GM12878 (cell line): ENCODE results near the gene CHRNG. TPM values are rescaled to one million over a fixed set of nuclear protein-coding genes. Genes with fewer than 3 reads are reported as not detected.

ENCODE experiments used
- ATAC-seq: fragments of 200-7000 bp; cut with Tn5 transposase; 3 replicates; pipeline ENCODE4 v1.9.1; 2020; ENCODE audit warnings: mild to moderate bottlenecking, moderate library complexity
- BruUV-seq: library from RNA; stranded (reverse); fragments of 400-500 nt; replicated peaks from 2 replicates; lab custom pipeline; 2021; lab: Mats Ljungman, UMichigan
- CTCF ChIA-PET: fragments of 300-600 bp; sonication (Branson Sonifier 250); formaldehyde crosslinking; extraction: SDS; loops from one replicate; lab custom pipeline; 2021; ENCODE audit warnings: inconsistent platforms; lab: Yijun Ruan, JAX
- POLR2A ChIA-PET: fragments of 350-600 bp; formaldehyde crosslinking; extraction: SDS; loops from one replicate; lab custom pipeline; 2021; ENCODE audit warnings: inconsistent platforms; lab: Charles Lee
- RAD21 ChIA-PET: fragments of 300-600 bp; sonication (Branson Sonifier 250); formaldehyde crosslinking; loops from one replicate; lab custom pipeline; 2023; ENCODE audit warnings: antibody characterized with exemption; ENCODE audit not compliant: unreplicated experiment; lab: Charles Lee
- SMC1A ChIA-PET: fragments of 300-600 bp; sonication (Branson Sonifier 250); formaldehyde crosslinking; loops from one replicate; lab custom pipeline; 2023; ENCODE audit not compliant: unreplicated experiment, uncharacterized antibody; lab: Charles Lee
- DNase-seq: peaks from one replicate; pipeline ENCODE4 v3.0.0-alpha.2; 2011; ENCODE audit warnings: low read depth, low spot score
- FAIRE-seq: peaks from 3 replicates; lab custom pipeline; 2011; peaks lifted over from hg19 to GRCh38; lab: Jason Lieb, UNC
- H2AFZ ChIP-seq: 2 replicates; pipeline ENCODE4 v1.6.0; 2011; ENCODE audit warnings: low read depth, low read length, control low read depth; ENCODE audit not compliant: control insufficient read depth
- H3K27ac ChIP-seq: 2 replicates; pipeline ENCODE4 v1.5.1; 2011; ENCODE audit warnings: control low read depth; ENCODE audit not compliant: control insufficient read depth, insufficient read depth
- H3K27me3 ChIP-seq, 2 experiments: replicated peaks in 1 of 2; 2 replicates each; pipeline versions ENCODE4 v1.6.0 to v1.6.1; 2011; ENCODE audit warnings: low read length in 1 of 2; ENCODE audit not compliant: control insufficient read depth in 2 of 2, insufficient read depth in 2 of 2
- H3K36me3 ChIP-seq, 2 experiments: 2 replicates each; pipeline ENCODE4 v1.5.1; 2011; ENCODE audit warnings: low read length in 1 of 2; ENCODE audit not compliant: control insufficient read depth in 2 of 2, insufficient read depth in 2 of 2
- H3K4me1 ChIP-seq: 2 replicates; pipeline ENCODE4 v1.6.1; 2011; ENCODE audit warnings: mild to moderate bottlenecking, low read length, moderate library complexity, mixed read lengths; ENCODE audit not compliant: control insufficient read depth, insufficient read depth
- H3K4me2 ChIP-seq: 2 replicates; pipeline ENCODE4 v1.6.0; 2011; ENCODE audit warnings: control low read depth; ENCODE audit not compliant: control insufficient read depth, insufficient read depth
- H3K4me3 ChIP-seq: fragments of 200-600 bp; sonication (generic); 2 replicates; pipeline ENCODE4 v1.5.1; 2016
- H3K79me2 ChIP-seq: 2 replicates; pipeline ENCODE4 v1.6.0; 2011; ENCODE audit warnings: low read length; ENCODE audit not compliant: control insufficient read depth, insufficient read depth
- H3K9ac ChIP-seq: 2 replicates; pipeline ENCODE4 v1.8.0; 2011; ENCODE audit warnings: low read length, control low read depth, mixed read lengths; ENCODE audit not compliant: control insufficient read depth, insufficient read depth
- H3K9me3 ChIP-seq: replicated peaks from 3 replicates; pipeline ENCODE4 v1.5.1; 2011; ENCODE audit warnings: mild to moderate bottlenecking, low read length; ENCODE audit not compliant: control insufficient read depth, insufficient read depth
- H4K20me1 ChIP-seq: 2 replicates; pipeline ENCODE4 v1.6.0; 2011; ENCODE audit not compliant: control insufficient read depth, insufficient read depth
- CHD4 ChIP-seq: fragments of 200-600 bp; sonication (generic); IDR thresholded peaks from 2 replicates; pipeline ENCODE4 v1.6.1; 2016; ENCODE audit warnings: mild to moderate bottlenecking
- GABPA ChIP-seq: IDR thresholded peaks from 2 replicates; pipeline ENCODE4 v1.6.1; 2014; ENCODE audit warnings: antibody characterized with exemption, low read depth, mild to moderate bottlenecking, inconsistent platforms
- HCFC1 ChIP-seq: fragments of 150-350 bp; IDR thresholded peaks from 2 replicates; pipeline ENCODE4 v1.6.1; 2014; ENCODE audit warnings: low read length
- HDGF ChIP-seq: fragments of 450-650 bp; IDR thresholded peaks from 2 replicates; pipeline ENCODE4 v1.6.1; 2016; ENCODE audit warnings: antibody characterized with exemption
- KLF5 ChIP-seq: fragments of 450-650 bp; IDR thresholded peaks from 2 replicates; pipeline ENCODE4 v1.6.1; 2014; ENCODE audit warnings: mild to moderate bottlenecking; ENCODE audit not compliant: partially characterized antibody
- MEF2A ChIP-seq: IDR thresholded peaks from 2 replicates; pipeline ENCODE4 v1.6.1; 2011; ENCODE audit warnings: low read depth, mild to moderate bottlenecking, low read length, moderate library complexity; ENCODE audit not compliant: insufficient read depth
- NBN ChIP-seq: fragments of 450-650 bp; IDR thresholded peaks from 2 replicates; pipeline ENCODE4 v1.6.1; 2016
- NKRF ChIP-seq: fragments of 450-650 bp; conservative IDR thresholded peaks from 2 replicates; pipeline ENCODE4 v1.6.1; 2017; ENCODE audit warnings: mild to moderate bottlenecking, moderate library complexity
- SIN3A ChIP-seq: IDR thresholded peaks from 2 replicates; pipeline ENCODE4 v1.6.1; 2012; ENCODE audit warnings: low read depth, low read length, improper control_type of control experiment
- SIX5 ChIP-seq: IDR thresholded peaks from 2 replicates; pipeline ENCODE4 v1.6.1; 2011; ENCODE audit warnings: mild to moderate bottlenecking, low read depth, low read length, moderate library complexity; ENCODE audit not compliant: severe bottlenecking
- WRNIP1 ChIP-seq: IDR thresholded peaks from 2 replicates; pipeline ENCODE4 v1.6.1; 2011; ENCODE audit warnings: low read depth, low read length, improper control_type of control experiment, borderline replicate concordance
- WGBS: methylation state at CpG from one replicate; pipeline ENCODE4 v1.1.6; 2016; ENCODE audit warnings: low lambda C conversion rate; ENCODE audit not compliant: insufficient replicate concordance, insufficient coverage; ENCODE audit errors: missing lambda C conversion rate; 5-methylcytosine and 5-hydroxymethylcytosine counted together
- in situ Hi-C: fragments of 300-500 bp; cut with MboI; formaldehyde crosslinking; loops from 9 replicates; pipeline ENCODE4 v1.14.3; 2018; ENCODE audit warnings: mixed read lengths
- intact Hi-C: fragments of 100-400 bp; cut with micrococcal nuclease; formaldehyde crosslinking; loops from one replicate; pipeline ENCODE4 v1.14.2; 2022; ENCODE audit not compliant: unreplicated experiment
- polyA plus RNA-seq, 11 experiments: library from polyadenylated mRNA; depleted of rRNA in 4 of 11; unstranded in 6 of 11; stranded (reverse) in 5 of 11; fragments of >200 nt; fragmentation: Nextera tagmentation in 4 of 11; fragmentation: Illumina TruSeq in 1 of 11; extraction: Ambion mirVana in 4 of 11; extraction: Trizol in 1 of 11; gene quantifications; 1 replicate in 1 of 11; 2 replicates in 10 of 11; pipeline versions ENCODE4 v1.2.1 to v1.2.3, GENCODE V29; 2011 to 2016; ENCODE audit warnings: inconsistent platforms in 2 of 11, missing spikeins in 2 of 11, low read depth in 1 of 11
- total RNA-seq, 4 experiments: library from RNA; depleted of rRNA in 3 of 4; stranded (reverse); fragments of >200 nt in 3 of 4; fragmentation: Illumina TruSeq in 1 of 4; extraction: Trizol in 1 of 4; gene quantifications; 2 replicates each; pipeline versions ENCODE4 v1.2.1 to v1.2.3, GENCODE V29; 2013 to 2021
- TF ChIP-seq, protein P1 (sequence below): fragments of 450-650 bp; formaldehyde crosslinking; IDR thresholded peaks from 2 replicates; pipeline ENCODE4 v1.4.0; 2020; ENCODE audit warnings: mild to moderate bottlenecking, moderate library complexity
- TF ChIP-seq, protein P2 (sequence below): fragments of 450-650 bp; IDR thresholded peaks from 2 replicates; pipeline ENCODE4 v1.6.1; 2016; ENCODE audit warnings: mild to moderate bottlenecking
- TF ChIP-seq, protein P3 (sequence below): IDR thresholded peaks from 2 replicates; pipeline ENCODE4 v1.6.1; 2012; ENCODE audit warnings: low read depth, low read length, improper control_type of control experiment

Gene CHRNG
- total and polyA plus RNA-seq, 10 of the 15 experiments (the other 5 are each of a cell fraction or from before 2014, with no cell fraction given), result 0.17 TPM; not detected in 9

GRCh38 chr2:232550354-232551249 is 11.1 kb downstream of the CHRNG start, which contains the start of the genes EIF4E2 and TIGD1:
Gene EIF4E2 (plus strand): TSS chr2:232550689. CDS start chr2:232550725, 36 bp downstream.
Gene TIGD1 (minus strand): TSS chr2:232550557. CDS start chr2:232549882, 675 bp downstream.
- in situ Hi-C loops, result no loop called here
- BruUV-seq, result TSS peak; percentile 68
- H3K36me3 ChIP-seq, result no peaks in the 10 kb centered on the region; a peak in 1 of 4 replicates
- H3K9ac ChIP-seq, result peak within 1 kb of the TSS; percentile 99
- DNase-seq (peak; percentile 64), FAIRE-seq (no peak), ATAC-seq (peak; percentile 97)
- H3K27ac ChIP-seq, result peak within 1 kb of the TSS; percentile 97
- H3K79me2 ChIP-seq, result peaks cover 59% of the 10 kb centered on the region
- CTCF ChIA-PET, result interaction anchor here (0.8 kb wide), 1 partner anchor 846 kb away, joined by 3 read pairs; no protein-coding TSS in a partner anchor
- RAD21 ChIA-PET, result no interaction called here
- peak within 1 kb of the TSS; percentile 85 for H3K4me3 ChIP-seq
- H3K9me3 ChIP-seq, result no peaks in the 10 kb centered on the region; the same call in 2 of the 3 replicates
- H4K20me1 ChIP-seq, result 0 out of 2 replicates have a peak, but pooled peaks cover 3% of the 10 kb centered on the region
- no peaks in the 10 kb centered on the region for H3K27me3 ChIP-seq
- no peaks in the 10 kb centered on the region; the same call in 1 of the 2 replicates for H3K4me1 ChIP-seq
- under 1% methylated on average over 60 of the region's 81 CpGs for WGBS
- intact Hi-C loops, result no loop called here
- SMC1A ChIA-PET, result interaction anchor here (0.5 kb wide), 1 partner anchor 28 kb away, joined by 5 read pairs; no protein-coding TSS in a partner anchor
- H3K4me2 ChIP-seq, result peak within 1 kb of the TSS; percentile 91
- peak within 1 kb of the TSS; percentile 91 for H2AFZ ChIP-seq
- POLR2A ChIA-PET, result interaction anchor here (0.6 to 1.1 kb wide), 2 partner anchors 12 to 519 kb away, joined by 3 to 4 read pairs; no protein-coding TSS in a partner anchor
- TF ChIP-seq HDGF (peak; percentile 69; the same call in 1 of the 2 replicates), SIX5 (peak; percentile 59), CHD4 (no peak), GABPA (peak; percentile 98), MEF2A (0 out of 2 replicates have a peak, but pooled peaks have one; percentile 50), SIN3A (no peak; the same call in 1 of the 2 replicates), WRNIP1 (0 out of 2 replicates have a peak, but pooled peaks have one; percentile 37), HCFC1 (peak; percentile 80), NKRF (peak; percentile 12; the same call in 1 of the 2 replicates), NBN (peak; percentile 68), KLF5 (peak; percentile 59)
- TF ChIP-seq, protein P1, sequence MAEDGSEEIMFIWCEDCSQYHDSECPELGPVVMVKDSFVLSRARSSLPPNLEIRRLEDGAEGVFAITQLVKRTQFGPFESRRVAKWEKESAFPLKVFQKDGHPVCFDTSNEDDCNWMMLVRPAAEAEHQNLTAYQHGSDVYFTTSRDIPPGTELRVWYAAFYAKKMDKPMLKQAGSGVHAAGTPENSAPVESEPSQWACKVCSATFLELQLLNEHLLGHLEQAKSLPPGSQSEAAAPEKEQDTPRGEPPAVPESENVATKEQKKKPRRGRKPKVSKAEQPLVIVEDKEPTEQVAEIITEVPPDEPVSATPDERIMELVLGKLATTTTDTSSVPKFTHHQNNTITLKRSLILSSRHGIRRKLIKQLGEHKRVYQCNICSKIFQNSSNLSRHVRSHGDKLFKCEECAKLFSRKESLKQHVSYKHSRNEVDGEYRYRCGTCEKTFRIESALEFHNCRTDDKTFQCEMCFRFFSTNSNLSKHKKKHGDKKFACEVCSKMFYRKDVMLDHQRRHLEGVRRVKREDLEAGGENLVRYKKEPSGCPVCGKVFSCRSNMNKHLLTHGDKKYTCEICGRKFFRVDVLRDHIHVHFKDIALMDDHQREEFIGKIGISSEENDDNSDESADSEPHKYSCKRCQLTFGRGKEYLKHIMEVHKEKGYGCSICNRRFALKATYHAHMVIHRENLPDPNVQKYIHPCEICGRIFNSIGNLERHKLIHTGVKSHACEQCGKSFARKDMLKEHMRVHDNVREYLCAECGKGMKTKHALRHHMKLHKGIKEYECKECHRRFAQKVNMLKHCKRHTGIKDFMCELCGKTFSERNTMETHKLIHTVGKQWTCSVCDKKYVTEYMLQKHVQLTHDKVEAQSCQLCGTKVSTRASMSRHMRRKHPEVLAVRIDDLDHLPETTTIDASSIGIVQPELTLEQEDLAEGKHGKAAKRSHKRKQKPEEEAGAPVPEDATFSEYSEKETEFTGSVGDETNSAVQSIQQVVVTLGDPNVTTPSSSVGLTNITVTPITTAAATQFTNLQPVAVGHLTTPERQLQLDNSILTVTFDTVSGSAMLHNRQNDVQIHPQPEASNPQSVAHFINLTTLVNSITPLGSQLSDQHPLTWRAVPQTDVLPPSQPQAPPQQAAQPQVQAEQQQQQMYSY (CRISPR knock-in tag), result no peak
- TF ChIP-seq, protein P2, sequence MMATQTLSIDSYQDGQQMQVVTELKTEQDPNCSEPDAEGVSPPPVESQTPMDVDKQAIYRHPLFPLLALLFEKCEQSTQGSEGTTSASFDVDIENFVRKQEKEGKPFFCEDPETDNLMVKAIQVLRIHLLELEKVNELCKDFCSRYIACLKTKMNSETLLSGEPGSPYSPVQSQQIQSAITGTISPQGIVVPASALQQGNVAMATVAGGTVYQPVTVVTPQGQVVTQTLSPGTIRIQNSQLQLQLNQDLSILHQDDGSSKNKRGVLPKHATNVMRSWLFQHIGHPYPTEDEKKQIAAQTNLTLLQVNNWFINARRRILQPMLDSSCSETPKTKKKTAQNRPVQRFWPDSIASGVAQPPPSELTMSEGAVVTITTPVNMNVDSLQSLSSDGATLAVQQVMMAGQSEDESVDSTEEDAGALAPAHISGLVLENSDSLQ, result peak; percentile 81
- TF ChIP-seq, protein P3, sequence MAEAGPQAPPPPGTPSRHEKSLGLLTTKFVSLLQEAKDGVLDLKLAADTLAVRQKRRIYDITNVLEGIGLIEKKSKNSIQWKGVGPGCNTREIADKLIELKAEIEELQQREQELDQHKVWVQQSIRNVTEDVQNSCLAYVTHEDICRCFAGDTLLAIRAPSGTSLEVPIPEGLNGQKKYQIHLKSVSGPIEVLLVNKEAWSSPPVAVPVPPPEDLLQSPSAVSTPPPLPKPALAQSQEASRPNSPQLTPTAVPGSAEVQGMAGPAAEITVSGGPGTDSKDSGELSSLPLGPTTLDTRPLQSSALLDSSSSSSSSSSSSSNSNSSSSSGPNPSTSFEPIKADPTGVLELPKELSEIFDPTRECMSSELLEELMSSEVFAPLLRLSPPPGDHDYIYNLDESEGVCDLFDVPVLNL, result no peak
